IMR-90 (cell line): Measurements from ENCODE around the gene SYT11. TPM values are rescaled to one million over a fixed set of nuclear protein-coding genes. Genes with fewer than 3 reads are reported as not detected.

Experiments used
- ATAC-seq: fragments of 200-7000 bp; cut with Tn5 transposase; 2 replicates; pipeline ENCODE4 v1.9.1; 2020; ENCODE audit warnings: low read depth, mild to moderate bottlenecking, moderate library complexity
- BruUV-seq: library from RNA; stranded (reverse); fragments of 400-500 nt; replicated peaks from 2 replicates; lab custom pipeline; 2021; lab: Mats Ljungman, UMichigan
- CTCF ChIA-PET: fragments of 300-600 bp; formaldehyde crosslinking; extraction: SDS; loops from one replicate; lab custom pipeline; 2021; ENCODE audit warnings: antibody characterized with exemption; lab: Yijun Ruan, JAX
- POLR2A ChIA-PET: fragments of 300-600 bp; sonication (Branson Sonifier 250); formaldehyde crosslinking; loops from one replicate; lab custom pipeline; 2022; ENCODE audit warnings: antibody characterized with exemption; ENCODE audit not compliant: unreplicated experiment; lab: Charles Lee
- DNase-seq: peaks from one replicate; pipeline ENCODE4 v3.0.0; 2013
- H2AFZ ChIP-seq: replicated peaks from 2 replicates; pipeline ENCODE3; 2013; ENCODE audit warnings: low read length, mild to moderate bottlenecking; ENCODE audit not compliant: poor library complexity
- H2AK5ac ChIP-seq: 2 replicates; pipeline ENCODE4 v1.6.1; 2013; ENCODE audit warnings: low read depth, low read length, inconsistent platforms
- H2AK9ac ChIP-seq: replicated peaks from 2 replicates; pipeline ENCODE3; 2013; ENCODE audit warnings: mild to moderate bottlenecking, low read depth, low read length, moderate library complexity; ENCODE audit not compliant: poor library complexity
- H2BK120ac ChIP-seq: 2 replicates; pipeline ENCODE4 v1.6.1; 2013; ENCODE audit warnings: low read depth, low read length, inconsistent platforms
- H2BK15ac ChIP-seq: 3 replicates; pipeline ENCODE4 v1.6.1; 2013; ENCODE audit warnings: low read depth, low read length, inconsistent platforms
- H2BK20ac ChIP-seq: 2 replicates; pipeline ENCODE4 v1.6.1; 2013; ENCODE audit warnings: low read depth, mild to moderate bottlenecking, inconsistent platforms, low read length, moderate library complexity
- H2BK5ac ChIP-seq: 2 replicates; pipeline ENCODE4 v1.6.1; 2013; ENCODE audit warnings: mild to moderate bottlenecking, low read depth, low read length, inconsistent platforms; ENCODE audit not compliant: poor library complexity, severe bottlenecking
- H3K14ac ChIP-seq: replicated peaks from 2 replicates; pipeline ENCODE4 v1.6.1; 2013; ENCODE audit warnings: low read depth, low read length, inconsistent platforms
- H3K18ac ChIP-seq: 2 replicates; pipeline ENCODE4 v1.6.1; 2013; ENCODE audit warnings: low read depth, low read length, control low read depth
- H3K23ac ChIP-seq: 2 replicates; pipeline ENCODE4 v1.6.1; 2013; ENCODE audit warnings: low read depth, low read length, inconsistent platforms
- H3K27ac ChIP-seq: 2 replicates; pipeline ENCODE4 v1.5.1; 2013; ENCODE audit warnings: mild to moderate bottlenecking, control low read depth, low read length; ENCODE audit not compliant: insufficient read depth
- H3K27me3 ChIP-seq: 2 replicates; pipeline ENCODE4 v1.6.1; 2013; ENCODE audit warnings: low read length; ENCODE audit not compliant: control insufficient read depth, insufficient read depth
- H3K36me3 ChIP-seq: 2 replicates; pipeline ENCODE4 v1.6.1; 2013; ENCODE audit warnings: low read length, mixed read lengths; ENCODE audit not compliant: control insufficient read depth, insufficient read depth
- H3K4ac ChIP-seq: 2 replicates; pipeline ENCODE4 v1.6.1; 2013; ENCODE audit warnings: low read depth, low read length, inconsistent platforms
- H3K4me1 ChIP-seq: 2 replicates; pipeline ENCODE4 v1.6.1; 2013; ENCODE audit warnings: low read length, mixed read lengths; ENCODE audit not compliant: control insufficient read depth, insufficient read depth
- H3K4me2 ChIP-seq: 2 replicates; pipeline ENCODE4 v1.6.1; 2013; ENCODE audit warnings: low read depth, mild to moderate bottlenecking, control low read depth, low read length, moderate library complexity
- H3K4me3 ChIP-seq: 2 replicates; pipeline ENCODE4 v1.5.1; 2013; ENCODE audit warnings: low read depth, mild to moderate bottlenecking, control low read depth, low read length, moderate library complexity; ENCODE audit not compliant: insufficient read depth
- H3K56ac ChIP-seq: 2 replicates; pipeline ENCODE4 v1.6.1; 2013; ENCODE audit warnings: low read length, inconsistent platforms; ENCODE audit not compliant: insufficient read depth; ENCODE audit errors: extremely low read depth
- H3K79me1 ChIP-seq, 2 experiments: 2 replicates each; pipeline ENCODE4 v1.6.1; 2013; ENCODE audit warnings: low read length in 2 of 2, inconsistent platforms in 1 of 2, low read depth in 1 of 2
- H3K9ac ChIP-seq: 2 replicates; pipeline ENCODE4 v1.6.1; 2013; ENCODE audit warnings: low read depth, low read length, control low read depth
- H3K9me1 ChIP-seq: 2 replicates; pipeline ENCODE4 v1.6.1; 2013; ENCODE audit warnings: low read length, inconsistent platforms; ENCODE audit not compliant: insufficient read depth
- H3K9me3 ChIP-seq: 2 replicates; pipeline ENCODE4 v1.6.1; 2013; ENCODE audit warnings: low read length; ENCODE audit not compliant: control insufficient read depth, insufficient read depth
- H4K20me1 ChIP-seq: 2 replicates; pipeline ENCODE4 v1.6.1; 2013; ENCODE audit warnings: low read length, inconsistent platforms; ENCODE audit not compliant: insufficient read depth
- H4K5ac ChIP-seq: 2 replicates; pipeline ENCODE4 v1.6.1; 2013; ENCODE audit warnings: mild to moderate bottlenecking, low read depth, low read length, control low read depth
- H4K8ac ChIP-seq, 2 experiments: 2 replicates each; pipeline ENCODE4 v1.6.1; 2013; ENCODE audit warnings: low read depth in 2 of 2, low read length in 2 of 2, control low read depth in 1 of 2, inconsistent platforms in 1 of 2
- H4K91ac ChIP-seq: 2 replicates; pipeline ENCODE4 v1.6.1; 2013; ENCODE audit warnings: low read depth, low read length, inconsistent platforms; ENCODE audit not compliant: insufficient read depth
- BHLHE40 ChIP-seq: fragments of 150-350 bp; IDR thresholded peaks from 2 replicates; pipeline ENCODE4 v1.6.1; 2016; ENCODE audit warnings: mild to moderate bottlenecking, low read depth, low read length
- CEBPB ChIP-seq: IDR thresholded peaks from 2 replicates; pipeline ENCODE4 v1.6.1; 2012; ENCODE audit warnings: low read depth, low read length, improper control_type of control experiment
- CHD1 ChIP-seq: IDR thresholded peaks from 2 replicates; pipeline ENCODE4 v1.6.1; 2012; ENCODE audit warnings: low read depth, low read length, improper control_type of control experiment
- ELK1 ChIP-seq: fragments of 150-350 bp; IDR thresholded peaks from 2 replicates; pipeline ENCODE4 v1.6.1; 2016; ENCODE audit warnings: low read depth, mild to moderate bottlenecking, low read length, moderate library complexity, borderline replicate concordance
- FOS ChIP-seq: fragments of 150-350 bp; IDR thresholded peaks from 2 replicates; pipeline ENCODE4 v1.6.1; 2016; ENCODE audit warnings: low read depth, low read length
- MAFK ChIP-seq: IDR thresholded peaks from 2 replicates; pipeline ENCODE4 v1.6.1; 2012; ENCODE audit warnings: low read depth, low read length, improper control_type of control experiment
- MAZ ChIP-seq: IDR thresholded peaks from 2 replicates; pipeline ENCODE4 v1.6.1; 2012; ENCODE audit warnings: low read depth, mild to moderate bottlenecking, low read length, improper control_type of control experiment, moderate library complexity, borderline replicate concordance
- MXI1 ChIP-seq: IDR thresholded peaks from 2 replicates; pipeline ENCODE4 v1.6.1; 2012; ENCODE audit warnings: low read depth, mild to moderate bottlenecking, low read length, moderate library complexity, borderline replicate concordance
- NFE2L2 ChIP-seq: fragments of 150-350 bp; IDR thresholded peaks from 2 replicates; pipeline ENCODE4 v1.6.1; 2016; ENCODE audit warnings: low read depth, mild to moderate bottlenecking, low read length
- POLR2A ChIP-seq: IDR thresholded peaks from 2 replicates; pipeline ENCODE4 v1.6.1; 2012; ENCODE audit warnings: mild to moderate bottlenecking, low read depth, low read length
- RAD21 ChIP-seq: IDR thresholded peaks from 2 replicates; pipeline ENCODE4 v1.6.1; 2012; ENCODE audit warnings: low read length, improper control_type of control experiment
- RCOR1 ChIP-seq: IDR thresholded peaks from 2 replicates; pipeline ENCODE4 v1.6.1; 2012; ENCODE audit warnings: mild to moderate bottlenecking, low read length, improper control_type of control experiment; ENCODE audit not compliant: insufficient replicate concordance
- RFX5 ChIP-seq: IDR thresholded peaks from 2 replicates; pipeline ENCODE4 v1.8.0; 2012; ENCODE audit warnings: low read depth, mild to moderate bottlenecking, low read length, moderate library complexity
- SMC3 ChIP-seq: fragments of 150-350 bp; IDR thresholded peaks from 2 replicates; pipeline ENCODE4 v1.6.1; 2016; ENCODE audit warnings: low read depth, mild to moderate bottlenecking, antibody characterized with exemption, low read length, moderate library complexity
- USF2 ChIP-seq: fragments of 150-350 bp; IDR thresholded peaks from 2 replicates; pipeline ENCODE4 v1.6.1; 2017; ENCODE audit warnings: mild to moderate bottlenecking, antibody characterized with exemption, low read length, low read depth
- WGBS, 2 experiments: methylation state at CpG; one replicate each; pipeline versions ENCODE4 v1.1.5 to v1.1.7; 2013; ENCODE audit warnings: missing lambda C conversion rate in 2 of 2; ENCODE audit not compliant: insufficient read length in 1 of 2; ENCODE audit errors: extremely low coverage in 2 of 2; 5-methylcytosine and 5-hydroxymethylcytosine counted together
- dilution Hi-C: fragments of 300-500 bp; cut with HindIII; formaldehyde crosslinking; loops from one replicate; pipeline ENCODE4 v1.14.3; 2018; ENCODE audit warnings: low sequenced_read_pairs; ENCODE audit not compliant: unreplicated experiment
- in situ Hi-C: fragments of 300-500 bp; cut with MboI; formaldehyde crosslinking; loops from 3 replicates; pipeline ENCODE4 v1.14.3; 2019; ENCODE audit warnings: low sequenced_read_pairs, inconsistent platforms, mixed read lengths
- intact Hi-C: fragments of 100-400 bp; cut with micrococcal nuclease; formaldehyde crosslinking; loops from 2 replicates; pipeline ENCODE4 v1.10.0; 2022
- polyA plus RNA-seq, 3 experiments: library from polyadenylated mRNA; depleted of rRNA; stranded (reverse); fragments of >200 nt; gene quantifications; 2 replicates each; pipeline ENCODE4 v1.2.3, GENCODE V29; 2012; ENCODE audit warnings: low replicate concordance in 1 of 3
- total RNA-seq: library from RNA; depleted of rRNA; stranded (reverse); fragments of >200 nt; gene quantifications from 2 replicates; pipeline ENCODE4 v1.2.3, GENCODE V29; 2012
- TF ChIP-seq, protein P1 (sequence below): conservative IDR thresholded peaks from 2 replicates; pipeline ENCODE4 v1.5.1; 2012; ENCODE audit warnings: mild to moderate bottlenecking, low read depth, low read length, improper control_type of control experiment

Gene SYT11
- total and polyA plus RNA-seq, 2 of the 4 experiments (the other 2 are of a cell fraction), result 22.9 to 43.7 TPM

- no peak overlapping the region for H3K4me3 ChIP-seq
- H2BK5ac ChIP-seq, result no peak overlapping the region
- ChIA-PET CTCF (no interaction called here), POLR2A (no interaction called here)
- H2AK5ac ChIP-seq, result no peak overlapping the region
- peaks cover 4% of the 10 kb centered on the region; the same call in 1 of the 2 replicates for H3K9me1 ChIP-seq
- H4K5ac ChIP-seq, result no peak overlapping the region
- no TSS peak for BruUV-seq
- no peaks in the 10 kb centered on the region for H3K27me3 ChIP-seq
- H3K23ac ChIP-seq, result no peak overlapping the region
- intact Hi-C loops, result no loop called here
- H2BK120ac ChIP-seq, result no peak overlapping the region
- peaks cover 26 to 37% of the 10 kb centered on the region in 2 experiments for H3K79me1 ChIP-seq
- no peak overlapping the region for H3K56ac ChIP-seq
- ATAC-seq (no peak), DNase-seq (no peak)
- H4K91ac ChIP-seq, result no peak overlapping the region
- H2AFZ ChIP-seq, result no peak overlapping the region
- WGBS, 2 experiments, result no CpG with 5 or more reads among the region's 3 CpGs
- H3K4me1 ChIP-seq, result peaks cover 3% of the 10 kb centered on the region; the same call in 1 of the 2 replicates
- H3K27ac ChIP-seq, result no peak overlapping the region
- H3K14ac ChIP-seq, result no peak overlapping the region
- no peak overlapping the region for H4K8ac ChIP-seq
- H3K4ac ChIP-seq, result no peak overlapping the region
- in situ Hi-C loops, result no loop called here
- dilution Hi-C loops, result no loop called here
- H2AK9ac ChIP-seq, result no peak overlapping the region
- TF ChIP-seq CEBPB (no peak), POLR2A (no peak), BHLHE40 (no peak), USF2 (no peak), RFX5 (no peak), MXI1 (no peak), CHD1 (no peak), MAFK (no peak), RAD21 (no peak), SMC3 (no peak), MAZ (no peak), NFE2L2 (no peak), FOS (no peak), ELK1 (no peak), RCOR1 (no peak)
- TF ChIP-seq, protein P1, sequence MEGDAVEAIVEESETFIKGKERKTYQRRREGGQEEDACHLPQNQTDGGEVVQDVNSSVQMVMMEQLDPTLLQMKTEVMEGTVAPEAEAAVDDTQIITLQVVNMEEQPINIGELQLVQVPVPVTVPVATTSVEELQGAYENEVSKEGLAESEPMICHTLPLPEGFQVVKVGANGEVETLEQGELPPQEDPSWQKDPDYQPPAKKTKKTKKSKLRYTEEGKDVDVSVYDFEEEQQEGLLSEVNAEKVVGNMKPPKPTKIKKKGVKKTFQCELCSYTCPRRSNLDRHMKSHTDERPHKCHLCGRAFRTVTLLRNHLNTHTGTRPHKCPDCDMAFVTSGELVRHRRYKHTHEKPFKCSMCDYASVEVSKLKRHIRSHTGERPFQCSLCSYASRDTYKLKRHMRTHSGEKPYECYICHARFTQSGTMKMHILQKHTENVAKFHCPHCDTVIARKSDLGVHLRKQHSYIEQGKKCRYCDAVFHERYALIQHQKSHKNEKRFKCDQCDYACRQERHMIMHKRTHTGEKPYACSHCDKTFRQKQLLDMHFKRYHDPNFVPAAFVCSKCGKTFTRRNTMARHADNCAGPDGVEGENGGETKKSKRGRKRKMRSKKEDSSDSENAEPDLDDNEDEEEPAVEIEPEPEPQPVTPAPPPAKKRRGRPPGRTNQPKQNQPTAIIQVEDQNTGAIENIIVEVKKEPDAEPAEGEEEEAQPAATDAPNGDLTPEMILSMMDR, result no peak
- no peak overlapping the region for H2BK20ac ChIP-seq
- peaks cover 12% of the 10 kb centered on the region; the same call in 1 of the 2 replicates for H4K20me1 ChIP-seq
- H3K4me2 ChIP-seq, result no peak overlapping the region
- H3K9ac ChIP-seq, result no peak overlapping the region
- H3K36me3 ChIP-seq, result peaks cover 60% of the 10 kb centered on the region
- H3K18ac ChIP-seq, result no peak overlapping the region
- no peak overlapping the region for H2BK15ac ChIP-seq
- H3K9me3 ChIP-seq, result no peaks in the 10 kb centered on the region
These were observed 61.4 kb downstream of the SYT11 start for GRCh38 chr1:155920717-155921116.
